NCI-H2107 treated with DMSO at 0.1 percent for 48 hours (cell line): ENCODE data around the gene SDC1.

ENCODE experiments used
- DNase-seq: peaks from one replicate; lab custom pipeline; 2025; ENCODE audit not compliant: unreplicated experiment; lab: John Stamatoyannopoulos, UW

Gene SDC1

DNA sequence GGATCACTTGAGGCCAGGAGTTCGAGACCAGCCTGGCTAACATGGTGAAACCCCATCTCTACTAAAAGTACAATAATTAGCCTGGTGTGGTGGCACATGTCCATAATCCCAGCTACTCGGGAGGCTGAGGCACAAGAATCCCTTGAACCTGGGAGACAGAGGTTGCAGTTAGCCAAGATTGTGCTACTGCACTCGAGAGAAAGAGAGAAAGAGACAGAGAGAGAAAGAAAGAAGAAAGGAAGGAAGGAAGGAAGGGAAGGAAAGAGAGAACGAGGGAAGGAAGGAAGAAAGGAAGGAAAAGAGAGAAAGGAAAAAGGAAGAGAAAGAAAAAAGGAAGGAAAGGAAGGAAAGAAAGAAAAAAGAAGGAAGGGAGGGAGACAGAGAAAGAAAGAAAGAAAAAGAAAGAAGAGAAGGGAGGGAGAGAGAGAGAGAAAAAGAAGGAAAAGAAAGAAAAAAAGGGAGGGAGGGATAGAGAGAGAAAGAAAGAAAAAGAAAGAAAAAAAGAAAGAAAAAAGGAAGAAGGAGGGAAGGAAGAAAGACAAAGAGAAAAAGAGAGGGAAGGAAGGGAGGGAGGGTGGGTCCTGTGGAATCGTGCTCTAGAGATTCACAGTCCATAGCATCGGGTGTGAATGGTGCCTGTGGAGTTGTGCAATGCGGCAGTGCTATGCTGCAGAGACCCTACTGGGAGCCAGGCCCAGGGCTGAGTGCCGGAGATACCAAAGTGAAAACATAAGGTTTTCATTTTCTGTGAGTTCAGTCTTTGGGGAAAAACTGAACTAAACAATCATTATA lies 4.6 kb upstream of the SDC1 start:
- no peak for DNase-seq

DNA sequence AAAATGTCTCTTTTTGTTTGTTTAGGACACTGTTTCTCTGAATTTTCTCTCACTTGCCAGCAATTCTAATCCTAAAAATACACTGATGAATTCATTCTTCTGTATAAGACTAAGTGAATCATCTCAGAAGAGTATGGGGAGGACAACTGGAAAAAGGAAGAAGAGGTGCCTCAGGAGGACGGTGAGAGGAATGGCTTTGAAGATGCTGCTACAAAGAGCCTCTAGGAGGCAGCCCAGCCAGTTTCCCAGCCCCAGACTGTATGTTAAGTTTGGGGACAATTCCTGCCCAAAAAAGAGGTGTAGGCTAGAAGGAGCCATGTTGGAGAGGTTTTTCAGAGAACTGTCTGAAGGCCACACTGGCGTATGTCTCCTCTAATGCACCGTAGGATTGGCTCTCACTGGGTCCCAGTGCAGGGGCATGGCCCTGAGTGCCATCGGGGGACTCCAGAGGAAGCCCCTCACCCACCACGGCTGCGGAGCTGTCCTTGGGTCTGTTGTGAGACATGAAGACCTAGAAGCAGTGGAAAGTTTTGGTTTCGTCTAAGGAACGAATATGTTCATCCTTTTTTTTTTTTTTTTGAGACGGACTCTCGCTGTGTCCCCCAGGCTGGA lies 3.1 kb upstream of the SDC1 start:
- no peak for DNase-seq

DNA sequence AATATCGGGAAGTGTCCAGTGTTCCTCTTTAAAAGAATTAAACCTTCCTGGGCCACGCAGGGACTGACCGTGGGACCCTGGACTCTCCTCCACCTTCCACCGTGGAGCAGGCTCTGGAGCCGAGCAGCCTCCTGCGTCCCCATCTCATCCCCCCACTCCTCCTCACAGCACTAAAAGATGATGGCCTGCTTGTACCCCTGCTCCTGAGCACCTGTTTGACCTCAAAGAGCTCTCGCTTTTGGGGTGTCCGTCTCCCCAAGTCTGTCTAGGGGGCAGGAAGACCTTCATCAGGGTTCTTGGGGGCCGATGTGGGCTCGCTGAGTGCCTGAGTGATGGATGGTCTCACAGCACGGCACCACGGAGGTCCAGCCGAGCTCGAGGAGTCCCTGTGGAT lies 1.2 kb upstream of the SDC1 start:
- DNase-seq = no peak

DNA sequence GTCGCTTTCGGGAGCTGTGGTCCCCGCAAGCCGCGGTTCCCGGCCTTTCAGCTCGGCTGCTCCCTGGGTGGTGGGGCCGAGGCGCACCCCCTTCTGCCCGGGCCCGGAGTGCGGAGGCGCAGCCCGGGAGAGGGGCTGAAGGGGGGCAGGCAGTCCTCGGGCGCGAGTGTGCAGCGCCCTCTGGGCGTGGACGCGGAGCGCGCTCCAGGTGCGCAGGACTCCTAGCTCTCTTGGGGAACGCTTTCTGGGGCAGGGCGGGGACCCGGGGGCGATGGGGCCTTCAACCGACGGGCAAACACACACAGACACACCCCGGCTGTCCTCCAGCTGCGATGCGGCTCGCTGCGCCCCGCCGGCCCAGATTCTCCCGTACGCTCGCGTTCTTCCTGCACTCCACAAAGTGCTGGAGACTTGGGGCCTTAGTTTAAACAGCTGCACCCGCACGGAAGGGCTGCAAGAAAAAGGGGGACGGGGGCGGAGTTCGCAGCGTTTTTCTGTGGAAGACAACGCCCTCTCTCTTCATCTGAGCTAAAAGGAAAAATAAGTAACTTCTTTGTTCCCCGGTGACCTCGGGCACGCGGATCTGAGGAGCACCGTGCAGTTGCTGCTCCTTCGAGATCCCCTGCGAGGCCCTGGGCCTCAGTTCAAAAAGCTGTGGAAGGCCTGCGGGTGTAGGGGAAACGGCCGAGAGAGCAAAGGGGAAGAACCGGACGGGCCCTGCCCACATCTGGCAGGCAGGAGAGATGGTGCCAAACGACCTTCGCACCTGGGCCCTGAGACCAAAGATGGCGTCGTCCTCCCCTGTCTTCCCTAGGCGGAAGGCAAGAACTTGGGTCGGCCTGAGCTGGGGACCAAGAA lies 593 bp upstream of the SDC1 start:
- DNase-seq = peak; percentile 39

DNA sequence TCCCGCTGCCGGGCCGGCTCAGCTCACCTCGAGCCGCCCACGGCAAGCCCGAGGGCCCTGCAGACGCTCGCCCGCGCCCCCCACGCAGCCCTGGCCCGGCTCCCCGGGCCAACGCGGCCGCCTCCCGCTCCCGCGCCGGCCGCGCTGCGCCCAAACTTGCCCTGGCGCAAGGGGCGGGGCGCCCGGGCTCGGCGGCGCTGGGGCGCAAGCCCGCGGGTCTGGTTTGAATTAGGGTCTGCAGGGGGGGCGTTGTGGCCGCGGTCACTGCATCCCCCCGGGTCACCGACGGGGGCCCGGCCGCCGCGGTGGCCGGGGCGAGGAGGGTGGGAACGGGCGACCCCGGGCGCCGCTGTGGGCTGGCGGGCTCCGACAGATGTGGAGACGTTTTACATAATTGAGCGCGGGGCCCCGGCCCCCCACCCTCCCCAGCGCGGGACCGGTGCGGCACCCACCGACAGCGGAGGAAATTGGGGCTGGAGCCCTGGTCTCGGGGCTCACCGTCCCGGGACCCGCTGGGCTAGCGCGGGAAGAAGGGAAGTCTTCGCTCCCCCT lies 690 bp downstream of the SDC1 start:
- no peak for DNase-seq

DNA sequence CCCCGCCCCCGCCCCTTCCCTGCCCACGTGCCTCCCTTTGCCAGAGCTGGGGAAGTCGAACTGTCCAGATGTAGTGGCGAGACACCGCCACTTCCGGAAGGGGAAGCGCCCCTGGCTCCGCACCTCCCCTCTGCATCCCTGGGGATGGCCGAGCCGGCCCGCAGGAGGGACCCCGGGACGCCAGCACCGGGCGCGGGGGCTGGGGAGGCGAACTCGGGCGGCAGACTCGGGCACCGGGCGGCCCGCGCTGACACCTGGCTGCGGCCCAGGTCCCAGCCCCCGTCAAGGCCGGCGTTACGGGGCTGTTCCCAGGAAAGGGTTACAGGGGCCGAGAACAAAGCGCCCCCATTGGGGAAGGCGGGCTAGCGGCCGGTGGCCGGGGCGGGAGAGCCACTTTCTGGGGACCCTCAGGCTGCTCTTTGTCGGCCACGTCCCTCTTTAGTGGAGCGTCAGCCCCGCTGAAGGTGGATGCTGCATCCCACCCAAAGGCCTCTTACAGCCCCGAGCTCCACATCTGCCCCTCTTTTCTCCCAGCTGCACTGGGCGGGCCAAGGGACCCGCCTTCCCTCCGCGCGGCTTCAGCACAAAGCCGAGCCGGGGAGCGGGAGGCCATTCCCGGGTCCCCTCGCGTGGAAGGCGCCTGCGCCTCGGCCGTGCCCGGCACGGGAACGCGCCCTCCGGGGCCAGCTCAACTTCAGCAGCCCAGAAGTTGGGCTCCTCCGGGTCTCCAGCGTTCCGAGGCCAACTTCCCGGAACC lies 1.3 kb downstream of the SDC1 start:
- peak; percentile 60 for DNase-seq

DNA sequence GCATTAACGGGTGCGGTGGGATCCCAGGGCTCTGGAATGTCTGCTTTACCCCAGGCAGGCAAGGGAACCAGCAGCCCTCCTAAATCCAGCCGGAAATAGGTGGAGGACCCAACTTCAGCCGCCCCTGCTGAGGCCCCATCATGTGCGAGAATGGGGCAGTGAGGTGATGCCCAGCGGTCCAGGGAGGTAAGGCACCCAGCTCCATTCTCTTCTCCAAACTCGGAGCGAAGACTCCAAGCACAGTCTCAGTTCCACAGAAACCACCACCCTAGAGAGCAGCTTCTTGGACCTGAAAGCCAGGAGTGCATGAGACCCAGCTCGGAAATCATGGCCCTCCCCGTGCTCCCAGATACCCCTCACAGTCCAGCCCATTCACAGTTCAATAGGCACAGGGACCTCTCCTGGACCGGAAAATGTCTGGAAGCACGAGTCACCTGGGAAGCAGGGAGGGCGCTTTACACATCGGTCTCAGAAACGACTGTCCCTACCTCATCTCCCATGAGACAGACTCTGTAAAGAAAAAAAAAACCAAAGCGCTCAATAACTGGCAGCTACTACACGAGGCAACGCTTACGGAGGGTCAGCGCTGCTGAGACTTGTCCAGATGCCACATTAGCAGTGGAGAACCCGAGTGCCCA lies 2.0 kb downstream of the SDC1 start:
- DNase-seq = peak; percentile 60

DNA sequence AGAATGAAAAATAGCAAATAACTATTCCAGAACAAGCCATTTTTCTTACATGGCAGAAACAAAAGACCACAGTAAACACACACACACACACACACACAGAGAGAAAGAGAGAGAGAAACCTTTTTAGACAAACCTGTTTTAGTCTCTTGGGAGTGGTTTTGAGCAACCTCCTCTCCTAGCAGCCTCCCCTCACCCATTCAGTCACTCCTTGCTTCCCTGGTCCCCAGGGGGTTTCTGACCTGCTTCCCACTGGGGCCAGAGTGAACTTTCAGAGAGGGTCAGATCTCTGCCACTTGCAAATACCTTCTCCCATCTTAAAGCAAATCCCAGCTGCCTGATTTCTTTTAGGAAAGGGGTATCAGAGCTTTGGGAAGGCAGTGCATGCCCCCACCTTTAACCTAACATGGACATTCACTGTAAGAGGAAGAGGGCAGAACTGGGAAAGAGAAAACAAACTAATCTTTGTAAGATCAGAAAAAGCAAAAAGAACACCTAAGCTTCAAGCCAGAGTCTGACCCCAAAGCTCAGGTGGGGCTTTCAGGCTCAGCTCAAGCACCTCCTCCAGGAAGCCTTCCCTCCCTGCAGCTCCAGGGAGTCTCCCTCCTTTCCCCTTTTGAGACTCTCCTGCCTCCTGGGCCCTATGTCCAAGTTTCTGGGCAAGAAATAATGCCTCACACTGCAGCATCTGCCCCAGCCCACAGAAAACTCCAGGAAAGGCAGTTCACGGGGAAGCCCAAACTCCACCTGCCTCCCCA lies 2.7 kb downstream of the SDC1 start:
- DNase-seq = peak; percentile 53

DNA sequence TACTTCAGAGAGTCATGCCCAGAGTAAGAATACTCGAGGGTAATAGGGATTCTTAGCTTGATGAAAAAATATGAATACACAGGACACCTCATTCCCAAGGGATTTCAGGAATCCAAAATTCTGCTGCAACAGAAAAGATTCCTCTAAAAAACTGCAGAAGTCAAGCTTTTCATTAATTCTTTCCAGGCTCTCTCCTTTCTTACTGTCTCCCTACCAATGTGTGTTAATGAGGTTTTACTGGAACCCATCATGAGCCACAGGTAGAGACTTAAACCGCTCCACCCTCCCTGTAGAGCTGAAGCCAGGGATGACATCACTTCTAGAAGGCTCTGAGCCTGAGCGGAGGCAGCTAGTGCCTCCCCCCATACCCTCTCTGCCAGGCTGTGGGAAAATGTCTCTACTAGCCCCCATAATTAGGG lies 3.4 kb downstream of the SDC1 start:
- DNase-seq = peak; percentile 43

DNA sequence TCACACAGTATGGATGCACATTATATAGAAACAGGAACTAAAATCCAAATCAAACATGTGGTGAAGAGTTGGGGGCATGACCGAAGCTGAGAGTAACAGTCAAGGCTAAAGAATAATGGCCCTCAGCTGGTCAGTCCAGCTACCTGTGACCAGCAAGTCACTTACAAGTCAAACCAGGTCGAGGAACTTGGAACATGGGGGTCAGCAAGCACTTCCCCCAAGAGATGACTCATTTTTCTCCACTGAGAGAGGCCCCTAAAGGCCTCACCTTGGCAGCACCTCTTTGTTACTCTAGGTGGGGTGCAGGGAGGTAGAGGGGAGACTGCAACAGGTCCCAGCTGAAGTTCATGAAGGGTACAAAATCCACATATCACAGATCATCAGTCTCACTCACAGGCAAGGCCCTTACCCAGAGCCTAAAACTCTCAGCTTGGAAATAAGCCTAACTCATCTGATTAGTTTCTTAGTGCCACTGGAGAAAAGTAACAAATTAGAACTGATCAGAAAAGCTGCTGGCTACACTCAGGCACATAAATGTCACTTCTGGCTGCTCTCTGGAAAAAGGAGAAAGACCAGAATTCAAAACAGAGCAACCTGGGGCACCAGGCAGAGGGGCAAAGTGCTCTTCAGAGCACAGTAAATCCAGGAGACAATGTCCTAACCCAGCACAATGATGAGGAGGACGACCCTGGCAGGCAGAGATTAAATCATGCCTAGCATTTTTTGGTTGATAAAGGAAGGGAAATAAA lies 4.0 kb downstream of the SDC1 start:
- DNase-seq = no peak

DNA sequence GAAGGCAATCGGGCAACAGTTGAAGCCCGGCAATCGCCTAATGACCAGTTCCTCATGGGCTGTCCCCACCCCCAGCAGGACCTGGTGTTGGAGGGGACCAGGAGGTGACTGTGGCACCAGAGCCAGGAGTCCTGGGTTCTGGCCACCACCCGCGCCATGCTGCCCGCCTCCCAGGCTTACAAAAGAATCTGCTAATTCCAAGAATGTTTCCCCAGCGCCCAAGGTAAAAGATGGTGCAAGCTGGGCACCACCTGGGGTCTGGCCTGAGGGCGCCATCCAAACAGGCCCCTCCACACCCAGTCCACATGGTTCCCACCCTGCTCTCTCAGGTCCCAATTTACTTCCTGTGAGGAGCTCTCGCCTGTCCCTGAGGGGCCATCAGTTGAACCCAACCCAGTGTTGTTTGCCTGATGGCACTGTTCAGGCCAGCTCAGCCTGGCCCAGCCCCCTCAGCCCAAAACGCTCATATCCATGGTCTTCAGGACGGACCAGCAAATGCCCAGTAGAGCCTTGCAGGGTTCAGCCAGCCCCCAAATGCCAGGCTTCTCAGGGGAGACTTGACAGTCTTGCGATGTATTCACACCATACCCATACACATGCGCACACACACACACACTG lies 5.1 kb downstream of the SDC1 start:
- DNase-seq = no peak

DNA sequence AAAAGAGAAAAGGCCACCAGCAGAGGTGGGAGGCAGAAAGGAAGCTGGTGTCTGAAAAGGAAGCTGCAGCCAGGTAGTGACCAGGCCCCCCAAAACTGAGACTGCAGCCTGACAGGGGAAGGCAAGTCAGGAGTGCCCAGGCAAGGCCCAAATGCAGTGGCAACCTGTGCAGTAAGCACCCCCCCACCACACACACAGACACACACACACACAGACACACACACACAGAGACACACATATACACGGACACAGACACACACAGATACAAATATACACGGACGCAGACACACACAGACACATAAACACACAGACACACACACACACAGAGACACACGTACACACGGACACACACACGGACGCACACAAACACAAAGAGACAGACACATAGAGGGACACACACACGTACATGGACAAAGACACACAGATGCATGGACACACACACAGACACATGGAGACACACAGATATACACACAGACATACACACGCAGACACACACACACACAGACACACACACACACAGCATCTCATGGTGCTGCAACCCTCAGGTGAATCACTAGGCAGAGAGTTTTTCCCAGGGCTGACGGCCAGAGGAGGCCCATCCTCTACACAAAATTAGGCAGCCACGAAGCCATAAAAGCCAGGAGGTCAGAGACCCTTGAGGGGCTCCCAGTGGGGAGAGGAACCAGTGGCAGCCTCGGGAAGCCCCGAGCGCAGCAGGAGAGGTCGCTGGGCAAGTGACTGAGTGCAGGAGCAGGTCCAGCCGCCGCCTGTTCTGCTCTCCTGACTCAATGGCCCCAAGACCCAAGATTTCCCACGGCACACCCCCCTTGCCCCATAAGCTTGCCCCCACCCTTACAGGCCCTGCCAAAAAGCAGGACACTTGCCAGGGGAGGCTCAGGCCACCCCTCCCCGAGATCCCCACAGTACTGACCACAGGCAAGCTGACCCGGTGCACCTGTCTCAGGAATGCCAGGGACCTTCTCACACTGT lies 6.3 kb downstream of the SDC1 start:
- no peak for DNase-seq

DNA sequence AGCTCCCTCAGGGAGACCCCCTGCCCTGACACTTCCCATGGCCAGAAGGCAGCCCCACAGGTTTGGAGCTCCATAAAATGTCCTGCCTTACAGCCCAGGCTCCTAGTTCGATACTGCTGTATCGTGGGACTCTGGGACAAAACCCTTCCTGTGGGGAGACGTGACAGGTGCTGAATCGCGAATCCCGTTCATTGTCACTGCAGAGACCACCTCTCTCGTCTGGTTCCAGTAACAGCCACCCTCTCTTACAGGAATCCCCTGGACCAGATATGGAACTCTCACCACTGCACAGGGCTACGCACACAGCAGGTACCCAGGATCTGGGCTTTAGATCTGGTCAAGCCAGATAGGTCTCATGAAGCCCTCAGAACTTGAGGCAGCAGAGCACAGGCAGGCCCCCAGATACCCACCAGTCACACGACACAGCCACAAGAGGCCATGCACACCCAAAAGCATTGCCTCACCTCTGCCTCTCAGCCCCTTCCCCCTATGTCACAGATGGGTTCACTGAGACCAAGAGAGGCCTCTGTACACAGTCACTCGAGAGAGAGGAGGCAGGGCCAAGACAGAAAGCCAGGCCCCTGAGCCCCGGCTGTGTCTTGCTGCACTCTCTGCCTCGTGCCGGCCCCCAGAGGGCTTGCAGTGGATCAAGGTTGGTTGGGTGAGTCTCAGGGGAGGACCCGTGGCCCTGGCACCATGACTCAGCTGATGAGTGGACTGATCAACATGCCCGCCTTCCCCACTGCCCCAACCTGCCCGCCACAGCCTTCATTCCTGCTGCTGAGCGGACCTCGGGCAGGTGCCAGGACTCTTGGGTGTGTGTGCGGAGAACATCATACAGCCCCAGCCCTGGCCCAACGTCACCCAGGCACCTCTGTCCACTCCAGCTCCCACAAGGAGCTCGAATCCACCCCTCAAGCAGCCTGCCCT lies 7.6 kb downstream of the SDC1 start:
- no peak for DNase-seq

DNA sequence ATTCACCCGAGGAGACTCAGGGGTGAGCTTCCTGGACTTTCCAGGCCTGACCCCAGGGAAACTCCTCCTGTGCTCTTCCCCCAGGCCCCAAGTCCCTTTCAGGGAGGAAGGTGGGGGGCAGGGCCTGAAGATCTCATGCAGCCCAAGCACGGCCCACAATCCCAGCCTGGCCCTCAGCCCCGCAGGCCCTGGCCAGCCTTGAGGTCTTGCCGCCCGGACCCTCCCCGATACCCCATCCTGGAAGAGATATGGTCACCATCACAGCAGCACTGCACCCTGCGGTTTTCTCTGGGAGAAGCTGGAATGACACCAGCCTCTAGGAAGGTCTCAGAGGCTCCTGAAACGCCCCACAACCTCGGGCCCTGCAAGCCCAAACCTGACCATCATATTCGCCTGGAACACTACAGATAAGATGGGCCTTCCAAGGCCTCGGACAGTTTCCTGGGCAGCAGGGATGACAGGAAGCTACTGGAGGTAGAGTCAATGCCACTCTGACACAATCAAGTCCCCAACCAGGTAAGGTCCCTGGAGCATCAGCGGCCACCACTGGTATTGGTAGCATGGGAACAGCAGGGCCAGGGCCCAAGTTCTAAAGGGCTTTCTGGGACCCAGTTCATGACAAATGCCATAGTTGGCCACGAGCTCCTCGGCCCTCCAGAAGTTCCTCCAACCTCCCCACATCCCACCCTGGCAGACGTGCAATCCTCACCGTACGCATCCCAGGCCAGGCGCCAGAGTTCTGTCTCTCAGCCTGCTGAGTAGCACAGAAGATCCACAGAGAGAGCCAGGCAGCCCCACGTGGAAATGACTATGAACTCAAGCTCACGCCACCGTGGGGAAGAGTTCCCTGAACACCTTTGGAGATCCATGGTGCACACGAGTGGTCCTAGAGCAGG lies 8.6 kb downstream of the SDC1 start:
- no peak for DNase-seq
